IMR-90 (cell line): ENCODE data around the gene LRRK2. TPM values are rescaled to one million over a fixed set of nuclear protein-coding genes. Genes with fewer than 3 reads are reported as not detected.

Experiments used
- ATAC-seq: fragments of 200-7000 bp; cut with Tn5 transposase; 2 replicates; pipeline ENCODE4 v1.9.1; 2020; ENCODE audit warnings: low read depth, mild to moderate bottlenecking, moderate library complexity
- BruUV-seq: library from RNA; stranded (reverse); fragments of 400-500 nt; replicated peaks from 2 replicates; lab custom pipeline; 2021; lab: Mats Ljungman, UMichigan
- CTCF ChIA-PET: fragments of 300-600 bp; formaldehyde crosslinking; extraction: SDS; loops from one replicate; lab custom pipeline; 2021; ENCODE audit warnings: antibody characterized with exemption; lab: Yijun Ruan, JAX
- POLR2A ChIA-PET: fragments of 300-600 bp; sonication (Branson Sonifier 250); formaldehyde crosslinking; loops from one replicate; lab custom pipeline; 2022; ENCODE audit warnings: antibody characterized with exemption; ENCODE audit not compliant: unreplicated experiment; lab: Charles Lee
- DNase-seq: peaks from one replicate; pipeline ENCODE4 v3.0.0; 2013
- H2AFZ ChIP-seq: replicated peaks from 2 replicates; pipeline ENCODE3; 2013; ENCODE audit warnings: low read length, mild to moderate bottlenecking; ENCODE audit not compliant: poor library complexity
- H2AK5ac ChIP-seq: 2 replicates; pipeline ENCODE4 v1.6.1; 2013; ENCODE audit warnings: low read depth, low read length, inconsistent platforms
- H2AK9ac ChIP-seq: replicated peaks from 2 replicates; pipeline ENCODE3; 2013; ENCODE audit warnings: mild to moderate bottlenecking, low read depth, low read length, moderate library complexity; ENCODE audit not compliant: poor library complexity
- H2BK120ac ChIP-seq: 2 replicates; pipeline ENCODE4 v1.6.1; 2013; ENCODE audit warnings: low read depth, low read length, inconsistent platforms
- H2BK15ac ChIP-seq: 3 replicates; pipeline ENCODE4 v1.6.1; 2013; ENCODE audit warnings: low read depth, low read length, inconsistent platforms
- H2BK20ac ChIP-seq: 2 replicates; pipeline ENCODE4 v1.6.1; 2013; ENCODE audit warnings: low read depth, mild to moderate bottlenecking, inconsistent platforms, low read length, moderate library complexity
- H2BK5ac ChIP-seq: 2 replicates; pipeline ENCODE4 v1.6.1; 2013; ENCODE audit warnings: mild to moderate bottlenecking, low read depth, low read length, inconsistent platforms; ENCODE audit not compliant: poor library complexity, severe bottlenecking
- H3K14ac ChIP-seq: replicated peaks from 2 replicates; pipeline ENCODE4 v1.6.1; 2013; ENCODE audit warnings: low read depth, low read length, inconsistent platforms
- H3K18ac ChIP-seq: 2 replicates; pipeline ENCODE4 v1.6.1; 2013; ENCODE audit warnings: low read depth, low read length, control low read depth
- H3K23ac ChIP-seq: 2 replicates; pipeline ENCODE4 v1.6.1; 2013; ENCODE audit warnings: low read depth, low read length, inconsistent platforms
- H3K27ac ChIP-seq: 2 replicates; pipeline ENCODE4 v1.5.1; 2013; ENCODE audit warnings: mild to moderate bottlenecking, control low read depth, low read length; ENCODE audit not compliant: insufficient read depth
- H3K27me3 ChIP-seq: 2 replicates; pipeline ENCODE4 v1.6.1; 2013; ENCODE audit warnings: low read length; ENCODE audit not compliant: control insufficient read depth, insufficient read depth
- H3K36me3 ChIP-seq: 2 replicates; pipeline ENCODE4 v1.6.1; 2013; ENCODE audit warnings: low read length, mixed read lengths; ENCODE audit not compliant: control insufficient read depth, insufficient read depth
- H3K4ac ChIP-seq: 2 replicates; pipeline ENCODE4 v1.6.1; 2013; ENCODE audit warnings: low read depth, low read length, inconsistent platforms
- H3K4me1 ChIP-seq: 2 replicates; pipeline ENCODE4 v1.6.1; 2013; ENCODE audit warnings: low read length, mixed read lengths; ENCODE audit not compliant: control insufficient read depth, insufficient read depth
- H3K4me2 ChIP-seq: 2 replicates; pipeline ENCODE4 v1.6.1; 2013; ENCODE audit warnings: low read depth, mild to moderate bottlenecking, control low read depth, low read length, moderate library complexity
- H3K4me3 ChIP-seq: 2 replicates; pipeline ENCODE4 v1.5.1; 2013; ENCODE audit warnings: low read depth, mild to moderate bottlenecking, control low read depth, low read length, moderate library complexity; ENCODE audit not compliant: insufficient read depth
- H3K56ac ChIP-seq: 2 replicates; pipeline ENCODE4 v1.6.1; 2013; ENCODE audit warnings: low read length, inconsistent platforms; ENCODE audit not compliant: insufficient read depth; ENCODE audit errors: extremely low read depth
- H3K79me1 ChIP-seq, 2 experiments: 2 replicates each; pipeline ENCODE4 v1.6.1; 2013; ENCODE audit warnings: low read length in 2 of 2, inconsistent platforms in 1 of 2, low read depth in 1 of 2
- H3K9ac ChIP-seq: 2 replicates; pipeline ENCODE4 v1.6.1; 2013; ENCODE audit warnings: low read depth, low read length, control low read depth
- H3K9me1 ChIP-seq: 2 replicates; pipeline ENCODE4 v1.6.1; 2013; ENCODE audit warnings: low read length, inconsistent platforms; ENCODE audit not compliant: insufficient read depth
- H3K9me3 ChIP-seq: 2 replicates; pipeline ENCODE4 v1.6.1; 2013; ENCODE audit warnings: low read length; ENCODE audit not compliant: control insufficient read depth, insufficient read depth
- H4K20me1 ChIP-seq: 2 replicates; pipeline ENCODE4 v1.6.1; 2013; ENCODE audit warnings: low read length, inconsistent platforms; ENCODE audit not compliant: insufficient read depth
- H4K5ac ChIP-seq: 2 replicates; pipeline ENCODE4 v1.6.1; 2013; ENCODE audit warnings: mild to moderate bottlenecking, low read depth, low read length, control low read depth
- H4K8ac ChIP-seq, 2 experiments: 2 replicates each; pipeline ENCODE4 v1.6.1; 2013; ENCODE audit warnings: low read depth in 2 of 2, low read length in 2 of 2, control low read depth in 1 of 2, inconsistent platforms in 1 of 2
- H4K91ac ChIP-seq: 2 replicates; pipeline ENCODE4 v1.6.1; 2013; ENCODE audit warnings: low read depth, low read length, inconsistent platforms; ENCODE audit not compliant: insufficient read depth
- BHLHE40 ChIP-seq: fragments of 150-350 bp; IDR thresholded peaks from 2 replicates; pipeline ENCODE4 v1.6.1; 2016; ENCODE audit warnings: mild to moderate bottlenecking, low read depth, low read length
- CEBPB ChIP-seq: IDR thresholded peaks from 2 replicates; pipeline ENCODE4 v1.6.1; 2012; ENCODE audit warnings: low read depth, low read length, improper control_type of control experiment
- CHD1 ChIP-seq: IDR thresholded peaks from 2 replicates; pipeline ENCODE4 v1.6.1; 2012; ENCODE audit warnings: low read depth, low read length, improper control_type of control experiment
- CTCF ChIP-seq: conservative IDR thresholded peaks from 2 replicates; pipeline ENCODE4 v1.5.1; 2012; ENCODE audit warnings: mild to moderate bottlenecking, low read depth, low read length, improper control_type of control experiment
- FOS ChIP-seq: fragments of 150-350 bp; IDR thresholded peaks from 2 replicates; pipeline ENCODE4 v1.6.1; 2016; ENCODE audit warnings: low read depth, low read length
- MAFK ChIP-seq: IDR thresholded peaks from 2 replicates; pipeline ENCODE4 v1.6.1; 2012; ENCODE audit warnings: low read depth, low read length, improper control_type of control experiment
- MAZ ChIP-seq: IDR thresholded peaks from 2 replicates; pipeline ENCODE4 v1.6.1; 2012; ENCODE audit warnings: low read depth, mild to moderate bottlenecking, low read length, improper control_type of control experiment, moderate library complexity, borderline replicate concordance
- NFE2L2 ChIP-seq: fragments of 150-350 bp; IDR thresholded peaks from 2 replicates; pipeline ENCODE4 v1.6.1; 2016; ENCODE audit warnings: low read depth, mild to moderate bottlenecking, low read length
- RAD21 ChIP-seq: IDR thresholded peaks from 2 replicates; pipeline ENCODE4 v1.6.1; 2012; ENCODE audit warnings: low read length, improper control_type of control experiment
- WGBS, 2 experiments: methylation state at CpG; one replicate each; pipeline versions ENCODE4 v1.1.5 to v1.1.7; 2013; ENCODE audit warnings: missing lambda C conversion rate in 2 of 2; ENCODE audit not compliant: insufficient read length in 1 of 2; ENCODE audit errors: extremely low coverage in 2 of 2; 5-methylcytosine and 5-hydroxymethylcytosine counted together
- dilution Hi-C: fragments of 300-500 bp; cut with HindIII; formaldehyde crosslinking; loops from one replicate; pipeline ENCODE4 v1.14.3; 2018; ENCODE audit warnings: low sequenced_read_pairs; ENCODE audit not compliant: unreplicated experiment
- in situ Hi-C: fragments of 300-500 bp; cut with MboI; formaldehyde crosslinking; loops from 3 replicates; pipeline ENCODE4 v1.14.3; 2019; ENCODE audit warnings: low sequenced_read_pairs, inconsistent platforms, mixed read lengths
- intact Hi-C: fragments of 100-400 bp; cut with micrococcal nuclease; formaldehyde crosslinking; loops from 2 replicates; pipeline ENCODE4 v1.10.0; 2022
- polyA plus RNA-seq, 3 experiments: library from polyadenylated mRNA; depleted of rRNA; stranded (reverse); fragments of >200 nt; gene quantifications; 2 replicates each; pipeline ENCODE4 v1.2.3, GENCODE V29; 2012; ENCODE audit warnings: low replicate concordance in 1 of 3
- total RNA-seq: library from RNA; depleted of rRNA; stranded (reverse); fragments of >200 nt; gene quantifications from 2 replicates; pipeline ENCODE4 v1.2.3, GENCODE V29; 2012

Gene LRRK2
- total and polyA plus RNA-seq, 2 of the 4 experiments (the other 2 are of a cell fraction), result 0.17 to 0.54 TPM

GRCh38 chr12:40227447-40227846 lies 2.6 kb downstream of the LRRK2 start:
- WGBS, 2 experiments, result no CpG with 5 or more reads among the region's 1 CpG
- Histone ChIP-seq H3K79me1 (no peaks in the 10 kb centered on the region), H3K56ac (no peak overlapping the region), H3K9me3 (no peaks in the 10 kb centered on the region), H3K9ac (no peak overlapping the region), H3K4me1 (peaks cover 2% of the 10 kb centered on the region; the same call in 1 of the 2 replicates), H2AK5ac (no peak overlapping the region), H3K14ac (no peak overlapping the region), H4K5ac (no peak overlapping the region), H3K4me3 (no peak overlapping the region), H3K4me2 (no peak overlapping the region), H3K36me3 (no peaks in the 10 kb centered on the region), H3K27ac (no peak overlapping the region), H2BK15ac (no peak overlapping the region), H3K9me1 (no peaks in the 10 kb centered on the region), H2AK9ac (no peak overlapping the region), H2BK5ac (no peak overlapping the region), H3K27me3 (no peaks in the 10 kb centered on the region), H3K18ac (no peak overlapping the region), H4K20me1 (no peaks in the 10 kb centered on the region), H4K8ac (no peak overlapping the region), H2BK20ac (no peak overlapping the region), H3K4ac (no peak overlapping the region), H3K23ac (no peak overlapping the region), H2BK120ac (no peak overlapping the region), H2AFZ (no peak overlapping the region), H4K91ac (no peak overlapping the region)
- no TSS peak for BruUV-seq
- DNase-seq (no peak), ATAC-seq (no peak)
- dilution Hi-C loops, result no loop called here
- CTCF ChIA-PET, result no interaction called here
- in situ Hi-C loops, result no loop called here
- intact Hi-C loops, result no loop called here
- POLR2A ChIA-PET, result no interaction called here
- no peak for TF ChIP-seq RAD21
- no peak for TF ChIP-seq MAFK
- no peak for TF ChIP-seq BHLHE40
- TF ChIP-seq FOS, result no peak
- TF ChIP-seq CTCF, result no peak
- no peak for TF ChIP-seq CEBPB
- no peak for TF ChIP-seq NFE2L2
- no peak for TF ChIP-seq CHD1
- TF ChIP-seq MAZ, result no peak
